ENCODE results near the gene ACIN1. TPM values are rescaled to one million over a fixed set of nuclear protein-coding genes. Genes with fewer than 3 reads are reported as not detected.

Gene ACIN1
- total and polyA plus RNA-seq, 9 of the 15 experiments (the other 6 are each of a cell fraction or from before 2014, with no cell fraction given), result 5.0 to 196 (median 129) TPM

DNA sequence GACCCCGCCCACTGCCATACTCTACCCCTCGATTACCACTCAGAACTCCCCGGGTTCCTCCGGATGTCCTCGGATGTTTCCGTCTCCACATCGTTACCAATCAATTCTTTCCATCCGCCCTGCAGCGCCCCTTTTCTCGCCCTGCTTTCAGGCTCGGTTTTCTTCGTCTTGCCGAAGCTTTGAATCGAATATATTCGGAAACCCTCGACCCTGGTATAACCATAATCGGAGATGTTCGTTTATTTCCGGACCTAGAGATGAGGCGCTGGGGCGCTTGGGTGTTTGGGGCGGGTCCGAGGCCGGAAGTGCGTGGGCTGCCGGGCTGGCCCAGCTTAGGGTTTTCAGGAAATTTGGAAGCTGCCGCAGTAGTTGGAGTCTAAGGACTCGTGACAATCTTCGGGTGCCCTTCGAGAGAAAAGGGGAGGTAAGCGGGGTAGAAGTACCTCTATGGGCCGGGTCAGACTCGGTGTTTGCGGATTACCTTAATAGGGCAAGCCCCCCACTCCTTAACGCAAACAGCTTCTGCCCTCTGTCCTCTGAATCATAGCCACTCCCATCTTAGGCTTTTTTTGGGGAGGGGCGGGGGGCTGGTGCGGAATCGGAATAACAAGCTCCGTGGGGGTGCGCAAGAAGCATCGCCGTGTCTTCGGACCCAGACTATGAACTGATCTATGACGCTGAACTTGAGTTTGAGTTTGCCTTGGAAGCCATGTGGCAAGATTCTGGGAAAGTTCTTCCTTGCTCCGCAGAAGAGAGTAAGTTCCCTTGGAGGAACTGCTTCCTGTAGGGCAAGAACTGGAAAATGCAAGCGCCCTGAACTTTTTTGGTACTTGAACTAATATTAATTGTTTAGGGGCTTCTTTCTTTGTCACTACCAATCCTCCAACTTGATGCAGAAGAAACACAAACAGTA is 516 bp upstream of the ACIN1 start, which contains the start of gene C14orf119 (continued):
- TF ChIP-seq DIDO1 (tag; IDR thresholded peaks at IDR 0.05; ENCODE audit: low read depth), result no peak
- TF ChIP-seq ZNF644 (tag; IDR thresholded peaks at IDR 0.05; ENCODE audit: low read depth), result no peak
- no peak for TF ChIP-seq RBM14 (IDR thresholded peaks at IDR 0.05; ENCODE audit: borderline replicate concordance, insufficient read depth, low read depth, low read length)
- TF ChIP-seq CBX2 (IDR thresholded peaks at IDR 0.05; ENCODE audit: insufficient read depth, low read length, poor library complexity, severe bottlenecking), result no peak
- peak; percentile 35 for TF ChIP-seq CXXC5 (CRISPR knock-in tag; IDR thresholded peaks at IDR 0.05)
- no peak for TF ChIP-seq MCM2 (IDR thresholded peaks at IDR 0.05; ENCODE audit: low read depth)
- TF ChIP-seq L3MBTL2 (IDR thresholded peaks at IDR 0.05), result peak; percentile 9; the same call in 1 of the 2 replicates
- 0 out of 2 replicates have a peak, but pooled peaks have one; percentile 38 for TF ChIP-seq JUN (IDR thresholded peaks at IDR 0.05; ENCODE audit: borderline replicate concordance, low read depth, low read length)
- TF ChIP-seq JUN (CRISPR knock-in tag; IDR thresholded peaks at IDR 0.05; ENCODE audit: borderline replicate concordance), result no peak
- TF ChIP-seq CBFB (CRISPR knock-in tag; IDR thresholded peaks at IDR 0.05), result no peak
- TF ChIP-seq, protein P1, sequence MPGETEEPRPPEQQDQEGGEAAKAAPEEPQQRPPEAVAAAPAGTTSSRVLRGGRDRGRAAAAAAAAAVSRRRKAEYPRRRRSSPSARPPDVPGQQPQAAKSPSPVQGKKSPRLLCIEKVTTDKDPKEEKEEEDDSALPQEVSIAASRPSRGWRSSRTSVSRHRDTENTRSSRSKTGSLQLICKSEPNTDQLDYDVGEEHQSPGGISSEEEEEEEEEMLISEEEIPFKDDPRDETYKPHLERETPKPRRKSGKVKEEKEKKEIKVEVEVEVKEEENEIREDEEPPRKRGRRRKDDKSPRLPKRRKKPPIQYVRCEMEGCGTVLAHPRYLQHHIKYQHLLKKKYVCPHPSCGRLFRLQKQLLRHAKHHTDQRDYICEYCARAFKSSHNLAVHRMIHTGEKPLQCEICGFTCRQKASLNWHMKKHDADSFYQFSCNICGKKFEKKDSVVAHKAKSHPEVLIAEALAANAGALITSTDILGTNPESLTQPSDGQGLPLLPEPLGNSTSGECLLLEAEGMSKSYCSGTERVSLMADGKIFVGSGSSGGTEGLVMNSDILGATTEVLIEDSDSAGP (CRISPR knock-in tag; IDR thresholded peaks at IDR 0.05), result no peak
- no peak for TF ChIP-seq ZNF134 (CRISPR knock-in tag; conservative IDR thresholded peaks at IDR 0.05)
- TF ChIP-seq SRF (CRISPR knock-in tag; IDR thresholded peaks at IDR 0.05), result peak in 1 of 2 experiments; percentile 88; a peak in 1 of 4 replicates
- TF ChIP-seq ZNF408 (CRISPR knock-in tag; IDR thresholded peaks at IDR 0.05; ENCODE audit: low read depth), result no peak
- TF ChIP-seq STAG1 (CRISPR knock-in tag; IDR thresholded peaks at IDR 0.05; ENCODE audit: borderline replicate concordance), result no peak
- peak; percentile 54; the same call in 1 of the 2 replicates for TF ChIP-seq PML (IDR thresholded peaks at IDR 0.05; ENCODE audit: low read length)
- TF ChIP-seq FOXK2 (conservative IDR thresholded peaks at IDR 0.05 in 1 of 2, IDR thresholded peaks at IDR 0.05 in 1 of 2; ENCODE audit: low read depth in 2 of 2), result peak; percentile 27 to 45; a peak in 2 of 4 replicates
- TF ChIP-seq, protein P2, sequence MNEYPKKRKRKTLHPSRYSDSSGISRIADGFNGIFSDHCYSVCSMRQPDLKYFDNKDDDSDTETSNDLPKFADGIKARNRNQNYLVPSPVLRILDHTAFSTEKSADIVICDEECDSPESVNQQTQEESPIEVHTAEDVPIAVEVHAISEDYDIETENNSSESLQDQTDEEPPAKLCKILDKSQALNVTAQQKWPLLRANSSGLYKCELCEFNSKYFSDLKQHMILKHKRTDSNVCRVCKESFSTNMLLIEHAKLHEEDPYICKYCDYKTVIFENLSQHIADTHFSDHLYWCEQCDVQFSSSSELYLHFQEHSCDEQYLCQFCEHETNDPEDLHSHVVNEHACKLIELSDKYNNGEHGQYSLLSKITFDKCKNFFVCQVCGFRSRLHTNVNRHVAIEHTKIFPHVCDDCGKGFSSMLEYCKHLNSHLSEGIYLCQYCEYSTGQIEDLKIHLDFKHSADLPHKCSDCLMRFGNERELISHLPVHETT (CRISPR knock-in tag; conservative IDR thresholded peaks at IDR 0.05 in 1 of 2, IDR thresholded peaks at IDR 0.05 in 1 of 2), result peak in 1 of 2 experiments; percentile 47; a peak in 1 of 4 replicates
- TF ChIP-seq SMARCC2 (IDR thresholded peaks at IDR 0.05; ENCODE audit: low read depth), result no peak; the same call in 1 of the 2 replicates
- TF ChIP-seq ADNP (tag; IDR thresholded peaks at IDR 0.05), result no peak
- no peak for TF ChIP-seq ZNF445 (CRISPR knock-in tag; IDR thresholded peaks at IDR 0.05; ENCODE audit: low read depth)
- TF ChIP-seq CC2D1A (IDR thresholded peaks at IDR 0.05), result no peak
- TF ChIP-seq COPS2 (conservative IDR thresholded peaks at IDR 0.05), result no peak
- TF ChIP-seq HIVEP1 (CRISPR knock-in tag; IDR thresholded peaks at IDR 0.05), result no peak
- TF ChIP-seq ZC3H8 (IDR thresholded peaks at IDR 0.05), result no peak
- TF ChIP-seq CHD4 (IDR thresholded peaks at IDR 0.05; ENCODE audit: insufficient read depth, insufficient replicate concordance, low read depth, low read length, poor library complexity, severe bottlenecking), result no peak

Data from K562 (cell line).